GM23338 (cell line): ENCODE data around the gene CLDN15. TPM values are rescaled to one million over a fixed set of nuclear protein-coding genes. Genes with fewer than 3 reads are reported as not detected.

Experiments
- ATAC-seq: fragments of 200-7000 bp; cut with Tn5 transposase; 3 replicates; pipeline ENCODE4 v1.9.1; 2020
- DNase-seq: peaks from one replicate; pipeline ENCODE4 v3.0.0-alpha.2; 2015; ENCODE audit warnings: low spot score
- H2AFZ ChIP-seq: fragments of 200-600 bp; sonication (generic); 2 replicates; pipeline ENCODE4 v1.8.0; 2016; ENCODE audit warnings: antibody characterized with exemption, mild to moderate bottlenecking, moderate library complexity
- H3F3A ChIP-seq: fragments of 200-600 bp; sonication (generic); replicated peaks from 2 replicates; pipeline ENCODE4 v1.8.0; 2017; ENCODE audit warnings: antibody characterized with exemption, mixed run types, low read depth
- H3K27ac ChIP-seq: fragments of 200-600 bp; sonication (generic); 2 replicates; pipeline ENCODE4 v1.6.1; 2016; ENCODE audit warnings: low read depth
- H3K27me3 ChIP-seq: fragments of 200-600 bp; sonication (generic); 2 replicates; pipeline ENCODE4 v1.8.0; 2016; ENCODE audit warnings: mild to moderate bottlenecking, mixed run types, moderate library complexity; ENCODE audit not compliant: insufficient read depth
- H3K36me3 ChIP-seq: fragments of 200-600 bp; sonication (generic); 2 replicates; pipeline ENCODE4 v1.8.0; 2016; ENCODE audit warnings: mild to moderate bottlenecking; ENCODE audit not compliant: insufficient read depth
- H3K4me1 ChIP-seq: fragments of 200-600 bp; sonication (generic); 2 replicates; pipeline ENCODE4 v1.8.0; 2016; ENCODE audit warnings: mild to moderate bottlenecking, moderate library complexity; ENCODE audit not compliant: insufficient read depth
- H3K4me2 ChIP-seq: fragments of 200-600 bp; sonication (generic); 2 replicates; pipeline ENCODE4 v1.7.1; 2017; ENCODE audit warnings: mixed run types
- H3K4me3 ChIP-seq: fragments of 200-600 bp; sonication (generic); 2 replicates; pipeline ENCODE4 v1.6.1; 2016; ENCODE audit warnings: mixed run types
- H3K79me2 ChIP-seq: fragments of 200-600 bp; sonication (generic); replicated peaks from 2 replicates; pipeline ENCODE4 v1.8.0; 2017; ENCODE audit warnings: mild to moderate bottlenecking; ENCODE audit not compliant: insufficient read depth
- H3K9me2 ChIP-seq: fragments of 200-600 bp; sonication (generic); 2 replicates; pipeline ENCODE4 v1.8.0; 2017; ENCODE audit not compliant: insufficient read depth
- H4K20me1 ChIP-seq: fragments of 200-600 bp; sonication (generic); replicated peaks from 2 replicates; pipeline ENCODE4 v1.8.0; 2017; ENCODE audit warnings: mild to moderate bottlenecking; ENCODE audit not compliant: insufficient read depth
- H3K27ac Mint-ChIP-seq: 2 replicates; pipeline ENCODE4 v1.8.0; 2020; ENCODE audit warnings: inconsistent platforms, mild to moderate bottlenecking, moderate library complexity, mixed read lengths
- H3K27me3 Mint-ChIP-seq: 3 replicates; pipeline ENCODE4 v1.8.0; 2022; ENCODE audit warnings: low read depth, mild to moderate bottlenecking, moderate library complexity, mixed read lengths, inconsistent platforms; ENCODE audit not compliant: insufficient read depth, poor library complexity
- H3K36me3 Mint-ChIP-seq: 3 replicates; pipeline ENCODE4 v1.8.0; 2021; ENCODE audit warnings: low read depth, mild to moderate bottlenecking, inconsistent platforms, moderate library complexity, mixed read lengths
- H3K4me1 Mint-ChIP-seq: 3 replicates; pipeline ENCODE4 v1.8.0; 2020; ENCODE audit warnings: mild to moderate bottlenecking, inconsistent platforms, mixed read lengths
- H3K4me3 Mint-ChIP-seq: 3 replicates; pipeline ENCODE4 v1.8.0; 2021; ENCODE audit warnings: moderate library complexity, mild to moderate bottlenecking, inconsistent platforms, mixed read lengths
- H3K9me3 Mint-ChIP-seq: 3 replicates; pipeline ENCODE4 v1.8.0; 2020; ENCODE audit warnings: moderate library complexity, mild to moderate bottlenecking, inconsistent platforms, mixed read lengths
- ETS1 ChIP-seq: IDR thresholded peaks from 2 replicates; pipeline ENCODE4 v1.6.1; 2016; ENCODE audit warnings: antibody characterized with exemption
- EZH2phosphoT487 ChIP-seq: fragments of 200-600 bp; sonication (generic); IDR thresholded peaks from one replicate; pipeline ENCODE4 v1.8.1; 2018; ENCODE audit warnings: antibody characterized with exemption; ENCODE audit not compliant: unreplicated experiment
- POLR2AphosphoS5 ChIP-seq: IDR thresholded peaks from 2 replicates; pipeline ENCODE4 v1.6.1; 2016; ENCODE audit warnings: antibody characterized with exemption, low read depth
- STAT1 ChIP-seq: IDR thresholded peaks from one replicate; pipeline ENCODE4 v1.6.1; 2016; ENCODE audit warnings: antibody characterized with exemption; ENCODE audit not compliant: unreplicated experiment
- ZNF114 ChIP-seq: fragments of 250-450 bp; sonication (Bioruptor Pico); IDR thresholded peaks from 2 replicates; pipeline ENCODE4 v1.5.0; 2020; ENCODE audit warnings: mild to moderate bottlenecking, moderate library complexity
- ZNF331 ChIP-seq: fragments of 250-450 bp; sonication (Bioruptor Pico); IDR thresholded peaks from 2 replicates; pipeline ENCODE4 v1.5.0; 2020; ENCODE audit warnings: low read depth, mild to moderate bottlenecking, moderate library complexity
- ZNF462 ChIP-seq: fragments of 250-450 bp; sonication (Bioruptor Pico); IDR thresholded peaks from 2 replicates; pipeline ENCODE4 v1.5.0; 2020; ENCODE audit warnings: mild to moderate bottlenecking, moderate library complexity
- polyA plus RNA-seq: library from polyadenylated mRNA; unstranded; fragments of >200 nt; fragmentation: Nextera tagmentation; extraction: Ambion mirVana; gene quantifications from 2 replicates; pipeline ENCODE4 v1.2.1, GENCODE V29; 2016
- total RNA-seq: library from RNA; depleted of rRNA; stranded (reverse); fragments of >200 nt; shearing (Covaris generic); gene quantifications from 2 replicates; pipeline ENCODE4 v1.2.3, GENCODE V29; 2014
- TF ChIP-seq, protein P1 (sequence below): IDR thresholded peaks from one replicate; pipeline ENCODE4 v1.6.1; 2018; ENCODE audit warnings: antibody characterized with exemption; ENCODE audit not compliant: unreplicated experiment
- TF ChIP-seq, protein P2 (sequence below), 2 experiments: fragments of 200-600 bp in 1 of 2; sonication (generic) in 1 of 2; conservative IDR thresholded peaks; 2 replicates each; pipeline versions ENCODE4 v1.5.1 to v1.6.1; 2016 to 2017; ENCODE audit warnings: antibody characterized with exemption in 2 of 2, low read depth in 2 of 2, mild to moderate bottlenecking in 2 of 2, moderate library complexity in 1 of 2

Gene CLDN15
- total and polyA plus RNA-seq, 2 experiments from 2014 or later: 3.6 to 4.1 TPM

DNA sequence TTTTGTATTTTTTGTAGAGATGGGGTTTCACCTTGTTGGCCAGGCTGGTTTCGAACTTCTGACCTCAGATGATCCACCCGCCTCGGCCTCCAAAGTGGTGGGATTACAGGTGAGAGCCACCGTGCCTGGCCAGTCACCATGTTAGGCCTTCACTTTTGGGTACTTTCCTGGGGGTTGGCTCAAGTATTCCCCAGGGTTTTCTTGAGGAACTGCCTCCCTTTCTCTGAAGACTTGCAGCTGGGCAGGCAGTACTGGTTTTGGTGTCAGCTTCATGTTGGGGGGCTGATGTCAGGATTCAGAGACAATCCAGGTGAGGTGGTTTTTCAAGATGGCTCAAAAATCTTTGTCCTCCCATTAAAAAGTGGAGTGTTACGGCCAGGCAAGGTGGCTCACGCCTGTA, 12.0 kb downstream of the CLDN15 start (continued):
- no peak for TF ChIP-seq ZNF462 (CRISPR knock-in tag)
- no peak for TF ChIP-seq EZH2phosphoT487
- no peak for TF ChIP-seq ZNF114 (CRISPR knock-in tag)
- TF ChIP-seq STAT1: no peak

DNA sequence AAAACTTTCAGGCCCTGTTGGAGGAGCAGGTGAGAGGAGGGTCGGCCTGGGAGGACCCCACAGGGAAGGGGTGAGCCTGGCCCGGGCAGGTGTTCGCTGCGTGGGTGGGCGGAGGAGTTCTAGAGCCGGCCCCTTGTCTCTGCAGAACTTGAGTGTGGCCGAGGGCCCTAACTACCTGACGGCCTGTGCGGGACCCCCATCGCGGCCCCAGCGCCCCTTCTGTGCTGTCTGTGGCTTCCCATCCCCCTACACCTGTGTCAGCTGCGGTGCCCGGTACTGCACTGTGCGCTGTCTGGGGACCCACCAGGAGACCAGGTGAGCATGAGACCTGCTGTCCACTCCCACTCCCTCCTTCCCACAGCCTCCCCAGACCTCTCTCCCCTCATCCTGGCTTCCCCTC, 14.1 kb downstream of the CLDN15 start:
- H3K4me3 ChIP-seq: no peak overlapping the region
- Mint-ChIP-seq H3K4me3 (no peak overlapping the region), H3K4me1 (peaks cover 13% of the 10 kb centered on the region), H3K9me3 (no peaks in the 10 kb centered on the region), H3K36me3 (peaks cover 43% of the 10 kb centered on the region), H3K27me3 (peaks cover 9% of the 10 kb centered on the region), H3K27ac (no peak overlapping the region)
- DNase-seq (no peak), ATAC-seq (no peak)
- H3K27me3 ChIP-seq: no peaks in the 10 kb centered on the region
- H2AFZ ChIP-seq: no peak overlapping the region
- H3K27ac ChIP-seq: no peak overlapping the region
- no peaks in the 10 kb centered on the region for H3K9me2 ChIP-seq
- H3F3A ChIP-seq: no peaks in the 10 kb centered on the region
- peaks cover 23% of the 10 kb centered on the region for H3K79me2 ChIP-seq
- peaks cover 4% of the 10 kb centered on the region for H3K4me1 ChIP-seq
- H3K4me2 ChIP-seq: no peak overlapping the region
- peaks cover 4% of the 10 kb centered on the region; the same call in 1 of the 2 replicates for H4K20me1 ChIP-seq
- H3K36me3 ChIP-seq: peaks cover 12% of the 10 kb centered on the region; the same call in 1 of the 2 replicates
- TF ChIP-seq EZH2phosphoT487 (no peak), STAT1 (no peak), POLR2AphosphoS5 (no peak), ZNF331 (CRISPR knock-in tag) (no peak), ETS1 (no peak)
- TF ChIP-seq, protein P1, sequence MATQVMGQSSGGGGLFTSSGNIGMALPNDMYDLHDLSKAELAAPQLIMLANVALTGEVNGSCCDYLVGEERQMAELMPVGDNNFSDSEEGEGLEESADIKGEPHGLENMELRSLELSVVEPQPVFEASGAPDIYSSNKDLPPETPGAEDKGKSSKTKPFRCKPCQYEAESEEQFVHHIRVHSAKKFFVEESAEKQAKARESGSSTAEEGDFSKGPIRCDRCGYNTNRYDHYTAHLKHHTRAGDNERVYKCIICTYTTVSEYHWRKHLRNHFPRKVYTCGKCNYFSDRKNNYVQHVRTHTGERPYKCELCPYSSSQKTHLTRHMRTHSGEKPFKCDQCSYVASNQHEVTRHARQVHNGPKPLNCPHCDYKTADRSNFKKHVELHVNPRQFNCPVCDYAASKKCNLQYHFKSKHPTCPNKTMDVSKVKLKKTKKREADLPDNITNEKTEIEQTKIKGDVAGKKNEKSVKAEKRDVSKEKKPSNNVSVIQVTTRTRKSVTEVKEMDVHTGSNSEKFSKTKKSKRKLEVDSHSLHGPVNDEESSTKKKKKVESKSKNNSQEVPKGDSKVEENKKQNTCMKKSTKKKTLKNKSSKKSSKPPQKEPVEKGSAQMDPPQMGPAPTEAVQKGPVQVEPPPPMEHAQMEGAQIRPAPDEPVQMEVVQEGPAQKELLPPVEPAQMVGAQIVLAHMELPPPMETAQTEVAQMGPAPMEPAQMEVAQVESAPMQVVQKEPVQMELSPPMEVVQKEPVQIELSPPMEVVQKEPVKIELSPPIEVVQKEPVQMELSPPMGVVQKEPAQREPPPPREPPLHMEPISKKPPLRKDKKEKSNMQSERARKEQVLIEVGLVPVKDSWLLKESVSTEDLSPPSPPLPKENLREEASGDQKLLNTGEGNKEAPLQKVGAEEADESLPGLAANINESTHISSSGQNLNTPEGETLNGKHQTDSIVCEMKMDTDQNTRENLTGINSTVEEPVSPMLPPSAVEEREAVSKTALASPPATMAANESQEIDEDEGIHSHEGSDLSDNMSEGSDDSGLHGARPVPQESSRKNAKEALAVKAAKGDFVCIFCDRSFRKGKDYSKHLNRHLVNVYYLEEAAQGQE: no peak
- TF ChIP-seq, protein P2, sequence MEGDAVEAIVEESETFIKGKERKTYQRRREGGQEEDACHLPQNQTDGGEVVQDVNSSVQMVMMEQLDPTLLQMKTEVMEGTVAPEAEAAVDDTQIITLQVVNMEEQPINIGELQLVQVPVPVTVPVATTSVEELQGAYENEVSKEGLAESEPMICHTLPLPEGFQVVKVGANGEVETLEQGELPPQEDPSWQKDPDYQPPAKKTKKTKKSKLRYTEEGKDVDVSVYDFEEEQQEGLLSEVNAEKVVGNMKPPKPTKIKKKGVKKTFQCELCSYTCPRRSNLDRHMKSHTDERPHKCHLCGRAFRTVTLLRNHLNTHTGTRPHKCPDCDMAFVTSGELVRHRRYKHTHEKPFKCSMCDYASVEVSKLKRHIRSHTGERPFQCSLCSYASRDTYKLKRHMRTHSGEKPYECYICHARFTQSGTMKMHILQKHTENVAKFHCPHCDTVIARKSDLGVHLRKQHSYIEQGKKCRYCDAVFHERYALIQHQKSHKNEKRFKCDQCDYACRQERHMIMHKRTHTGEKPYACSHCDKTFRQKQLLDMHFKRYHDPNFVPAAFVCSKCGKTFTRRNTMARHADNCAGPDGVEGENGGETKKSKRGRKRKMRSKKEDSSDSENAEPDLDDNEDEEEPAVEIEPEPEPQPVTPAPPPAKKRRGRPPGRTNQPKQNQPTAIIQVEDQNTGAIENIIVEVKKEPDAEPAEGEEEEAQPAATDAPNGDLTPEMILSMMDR (conservative IDR thresholded peaks at IDR 0.05; ENCODE audit: low read depth in 2 of 2): no peak
